Measurements from ENCODE around the gene SELENBP1. TPM values are rescaled to one million over a fixed set of nuclear protein-coding genes. Genes with fewer than 3 reads are reported as not detected.

The SELENBP1 gene
- total RNA-seq, 2 experiments from 2014 or later: not detected

- ChIA-PET POLR2A (no interaction called here), CTCF (interaction anchor here (1.0 to 1.3 kb wide), 2 partner anchors 31 to 363 kb away, joined by 3 read pairs; no protein-coding TSS in a partner anchor)
- Mint-ChIP-seq H3K9me3 (no peaks in the 10 kb centered on the region), H3K27ac (no peak overlapping the region), H3K4me1 (ENCODE audit: low read depth) (no peaks in the 10 kb centered on the region), H3K36me3 (no peaks in the 10 kb centered on the region), H3K27me3 (no peaks in the 10 kb centered on the region), H3K4me3 (no peak overlapping the region)
- intact Hi-C loops (cut with micrococcal nuclease): no loop called here
- no peak for DNase-seq
Observed at GRCh38 chr1:151371370-151372057, 991 bp downstream of the SELENBP1 start.

- ChIA-PET CTCF (interaction anchor here (1.0 kb wide), 1 partner anchor 30 kb away, joined by 3 read pairs; no protein-coding TSS in a partner anchor), POLR2A (no interaction called here)
- no peaks in the 10 kb centered on the region for H3K9me3 Mint-ChIP-seq
Observed at GRCh38 chr1:151370211-151370911, 2.1 kb downstream of the SELENBP1 start.

GRCh38 chr1:151369621-151370048 lies 2.9 kb downstream of the SELENBP1 start:
- Mint-ChIP-seq H3K27me3 (no peaks in the 10 kb centered on the region), H3K36me3 (no peaks in the 10 kb centered on the region), H3K27ac (no peak overlapping the region), H3K4me1 (ENCODE audit: low read depth) (no peaks in the 10 kb centered on the region), H3K9me3 (no peaks in the 10 kb centered on the region), H3K4me3 (no peak overlapping the region)
- ChIA-PET POLR2A (no interaction called here), CTCF (interaction anchor here (1.0 kb wide), 1 partner anchor 29 kb away, joined by 3 read pairs; no protein-coding TSS in a partner anchor)
- DNase-seq: no peak
- intact Hi-C loops (cut with micrococcal nuclease): no loop called here

More at GRCh38 chr1:151370211-151370911, 2.1 kb downstream of the SELENBP1 start:
- no peak overlapping the region for H3K27ac Mint-ChIP-seq
- no peaks in the 10 kb centered on the region for H3K4me1 Mint-ChIP-seq (ENCODE audit: low read depth)
- no peak for DNase-seq
- no peaks in the 10 kb centered on the region for H3K27me3 Mint-ChIP-seq
- H3K4me3 Mint-ChIP-seq: no peak overlapping the region
- intact Hi-C loops (cut with micrococcal nuclease): no loop called here
- H3K36me3 Mint-ChIP-seq: no peaks in the 10 kb centered on the region

- no peaks in the 10 kb centered on the region for H3K9me3 Mint-ChIP-seq
- POLR2A ChIA-PET: no interaction called here
- H3K4me1 Mint-ChIP-seq (ENCODE audit: low read depth): no peaks in the 10 kb centered on the region
- H3K27me3 Mint-ChIP-seq: no peaks in the 10 kb centered on the region
- no peak for DNase-seq
- H3K4me3 Mint-ChIP-seq: no peak overlapping the region
- CTCF ChIA-PET: interaction anchor here (1.0 kb wide), 1 partner anchor 29 kb away, joined by 3 read pairs; no protein-coding TSS in a partner anchor
- intact Hi-C loops (cut with micrococcal nuclease): no loop called here
- no peak overlapping the region for H3K27ac Mint-ChIP-seq
- no peaks in the 10 kb centered on the region for H3K36me3 Mint-ChIP-seq
Observed at GRCh38 chr1:151369302-151369610, 3.2 kb downstream of the SELENBP1 start.

GRCh38 chr1:151368393-151369301 lies 3.9 kb downstream of the SELENBP1 start:
- H3K4me1 Mint-ChIP-seq (ENCODE audit: low read depth): no peaks in the 10 kb centered on the region
- H3K27ac Mint-ChIP-seq: no peak overlapping the region
- no peaks in the 10 kb centered on the region for H3K9me3 Mint-ChIP-seq
- no peaks in the 10 kb centered on the region for H3K27me3 Mint-ChIP-seq
- no peaks in the 10 kb centered on the region for H3K36me3 Mint-ChIP-seq
- no peak overlapping the region for H3K4me3 Mint-ChIP-seq
- DNase-seq: no peak
- CTCF ChIA-PET: interaction anchor here (1.0 to 2.0 kb wide), 2 partner anchors 28 kb away, joined by 3 to 4 read pairs; no protein-coding TSS in a partner anchor
- intact Hi-C loops (cut with micrococcal nuclease): no loop called here
- POLR2A ChIA-PET: interaction anchor here (0.8 kb wide), 1 partner anchor 28 kb away, joined by 5 read pairs; no protein-coding TSS in a partner anchor

- peaks cover 6% of the 10 kb centered on the region for H3K9me3 Mint-ChIP-seq
- H3K4me3 Mint-ChIP-seq: no peak overlapping the region
- no peak for DNase-seq
- intact Hi-C loops (cut with micrococcal nuclease): no loop called here
- no peak overlapping the region for H3K27ac Mint-ChIP-seq
- POLR2A ChIA-PET: no interaction called here
- CTCF ChIA-PET: interaction anchor here (2.0 kb wide), 1 partner anchor 28 kb away, joined by 4 read pairs; no protein-coding TSS in a partner anchor
- H3K36me3 Mint-ChIP-seq: peaks cover under 1% of the 10 kb centered on the region
- no peaks in the 10 kb centered on the region for H3K27me3 Mint-ChIP-seq
- no peaks in the 10 kb centered on the region for H3K4me1 Mint-ChIP-seq (ENCODE audit: low read depth)
Observed at GRCh38 chr1:151367658-151368392, 4.7 kb downstream of the SELENBP1 start.

- Mint-ChIP-seq H3K36me3 (peaks cover 7% of the 10 kb centered on the region), H3K27ac (no peak overlapping the region), H3K4me1 (ENCODE audit: low read depth) (no peaks in the 10 kb centered on the region), H3K9me3 (peaks cover 17% of the 10 kb centered on the region), H3K27me3 (no peaks in the 10 kb centered on the region), H3K4me3 (no peak overlapping the region)
- intact Hi-C loops (cut with micrococcal nuclease): no loop called here
- ChIA-PET POLR2A (no interaction called here), CTCF (interaction anchor here (0.6 kb wide), 1 partner anchor 191 kb away, joined by 3 read pairs; no protein-coding TSS in a partner anchor)
- DNase-seq: no peak
Observed at GRCh38 chr1:151364996-151365395, 7.5 kb downstream of the SELENBP1 start.

- ChIA-PET CTCF (no interaction called here), POLR2A (no interaction called here)
- Mint-ChIP-seq H3K4me3 (no peak overlapping the region), H3K27ac (no peak overlapping the region), H3K36me3 (peaks cover 7% of the 10 kb centered on the region), H3K9me3 (peaks cover 17% of the 10 kb centered on the region), H3K27me3 (no peaks in the 10 kb centered on the region), H3K4me1 (ENCODE audit: low read depth) (no peaks in the 10 kb centered on the region)
- intact Hi-C loops (cut with micrococcal nuclease): no loop called here
- no peak for DNase-seq
Observed at GRCh38 chr1:151362308-151363155, 10.0 kb downstream of the SELENBP1 start.

GRCh38 chr1:151361883-151362282 lies 10.6 kb downstream of the SELENBP1 start:
- intact Hi-C loops (cut with micrococcal nuclease): no loop called here
- Mint-ChIP-seq H3K27me3 (no peaks in the 10 kb centered on the region), H3K36me3 (peaks cover 7% of the 10 kb centered on the region), H3K4me3 (no peak overlapping the region), H3K9me3 (peaks cover 17% of the 10 kb centered on the region), H3K27ac (no peak overlapping the region), H3K4me1 (ENCODE audit: low read depth) (no peaks in the 10 kb centered on the region)
- ChIA-PET POLR2A (no interaction called here), CTCF (no interaction called here)
- no peak for DNase-seq

- no peak overlapping the region for H3K27ac Mint-ChIP-seq
Observed at GRCh38 chr1:151356696-151357095, 15.8 kb downstream of the SELENBP1 start.

More at GRCh38 chr1:151356696-151357095, 15.8 kb downstream of the SELENBP1 start:
- no peaks in the 10 kb centered on the region for H3K4me1 Mint-ChIP-seq (ENCODE audit: low read depth)
- ChIA-PET POLR2A (no interaction called here), CTCF (interaction anchor here (1.4 kb wide), 1 partner anchor 16 kb away, joined by 4 read pairs; no protein-coding TSS in a partner anchor)
- DNase-seq: no peak
- peaks cover under 1% of the 10 kb centered on the region for H3K9me3 Mint-ChIP-seq
- intact Hi-C loops (cut with micrococcal nuclease): no loop called here
- H3K36me3 Mint-ChIP-seq: no peaks in the 10 kb centered on the region
- no peak overlapping the region for H3K4me3 Mint-ChIP-seq
- no peaks in the 10 kb centered on the region for H3K27me3 Mint-ChIP-seq

Data from activated CD4-positive, alpha-beta memory T cell treated with anti-CD3 and anti-CD28 coated beads for 36 hours (primary cell).